Raji (cell line): ENCODE results near the gene CXCL9.

Source experiments
- POLR2A ChIP-seq: IDR thresholded peaks from 2 replicates; pipeline ENCODE4 v1.6.1; 2011; ENCODE audit warnings: low read depth, low read length, control low read depth; ENCODE audit not compliant: insufficient read depth

Gene CXCL9

DNA sequence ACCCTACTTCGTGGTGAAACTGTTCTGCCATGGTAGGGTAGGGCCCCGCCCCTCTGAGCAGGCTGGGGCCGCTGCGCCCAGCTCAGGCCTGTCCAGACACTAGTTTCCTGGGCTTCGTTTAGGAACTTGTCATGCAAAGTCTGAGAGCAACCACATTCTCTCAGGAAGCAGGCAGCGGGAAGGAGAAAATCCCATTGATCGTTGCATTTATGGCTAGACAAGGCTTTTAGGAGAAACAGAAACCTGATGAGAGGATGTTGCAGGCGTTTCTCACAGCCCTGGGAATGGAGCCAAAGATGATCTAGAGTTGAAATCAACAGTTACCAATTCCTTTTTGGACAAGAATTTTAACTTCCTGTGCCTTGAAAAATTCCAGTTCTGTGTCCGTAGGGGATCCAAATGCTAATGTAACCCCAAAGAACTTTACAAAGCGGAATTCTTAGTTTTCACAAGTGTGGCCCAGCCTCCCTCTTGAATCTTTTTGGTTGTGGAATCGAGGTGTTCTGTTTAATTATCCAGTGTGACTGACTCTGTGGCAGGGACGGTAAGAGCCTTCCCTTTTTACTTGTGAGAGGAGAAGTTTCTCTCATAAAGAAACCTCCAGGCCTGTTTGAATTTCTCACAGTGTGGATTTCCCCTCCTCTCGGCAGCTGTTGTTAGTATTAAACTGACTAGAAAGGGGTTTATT lies 4.5 kb upstream of the CXCL9 start:
- no peak for TF ChIP-seq POLR2A

DNA sequence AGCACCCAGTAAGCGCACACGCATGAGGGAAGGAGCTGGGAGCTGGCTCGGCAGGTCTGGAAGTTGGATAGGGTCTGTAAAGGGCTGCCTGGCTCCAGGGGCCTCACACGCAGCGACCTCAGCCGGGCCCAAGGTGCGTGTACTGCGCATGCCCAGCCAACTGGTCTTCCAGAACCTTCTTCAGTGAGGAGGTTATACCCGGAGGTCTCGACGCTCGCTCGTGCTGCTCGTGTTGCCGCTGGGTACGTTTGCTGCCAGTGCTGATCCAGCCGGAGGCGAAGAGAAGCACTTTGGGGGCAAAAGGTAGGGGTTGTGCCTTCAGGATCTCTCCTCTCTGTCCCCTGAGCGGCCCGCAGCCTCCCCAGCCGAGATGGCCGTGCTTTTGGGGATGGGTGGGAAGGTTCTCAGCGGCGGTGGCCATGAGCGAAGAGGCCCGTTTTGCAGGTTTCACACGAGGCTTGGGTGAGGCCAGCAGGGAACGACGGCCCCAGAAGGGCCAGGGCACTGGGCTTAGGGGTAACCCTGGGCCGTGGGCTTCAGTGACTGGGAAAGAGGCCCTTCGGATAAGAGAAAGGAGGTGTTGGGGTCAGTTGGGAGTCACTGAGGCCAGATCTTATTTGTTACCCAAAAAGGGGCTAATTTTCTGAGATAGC lies 3.8 kb upstream of the CXCL9 start:
- TF ChIP-seq POLR2A: no peak

DNA sequence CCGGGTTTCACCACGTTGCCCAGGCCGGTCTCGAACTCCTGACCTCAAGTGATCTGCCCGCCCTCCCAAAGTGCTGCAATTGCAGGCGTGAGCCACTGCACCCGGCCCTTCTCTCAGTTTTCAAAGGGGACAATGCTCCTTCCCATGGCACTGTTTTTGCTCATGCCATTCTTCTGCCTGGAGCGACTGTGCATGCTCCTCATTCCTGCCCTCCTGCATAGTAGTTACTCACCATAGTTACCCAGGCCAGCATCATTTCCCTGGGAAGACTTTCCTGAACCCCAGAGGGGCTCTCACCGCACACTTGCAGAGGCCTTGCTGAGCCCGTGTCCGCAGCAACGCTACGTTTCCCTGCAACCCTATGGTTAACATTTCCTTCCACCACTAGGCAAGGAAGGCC lies 3.3 kb upstream of the CXCL9 start:
- TF ChIP-seq POLR2A: no peak

DNA sequence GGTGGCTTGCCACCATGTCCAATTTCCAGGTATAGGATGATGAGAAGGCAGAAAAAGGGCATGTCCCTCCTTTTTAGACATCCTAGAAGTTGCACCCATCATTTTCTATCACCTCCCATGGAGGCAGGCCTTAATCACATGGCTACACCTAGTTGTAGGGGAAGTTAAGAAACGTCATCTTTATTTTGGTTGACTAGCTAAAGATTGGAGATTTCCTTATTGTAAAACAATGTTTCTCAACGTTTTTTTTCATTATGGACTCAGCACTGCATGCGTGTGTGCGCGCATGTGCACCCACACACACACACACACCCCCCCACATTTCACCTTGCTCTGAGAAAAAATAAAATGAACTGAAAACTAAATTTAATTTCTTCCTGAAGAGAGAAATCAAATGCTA lies 2.0 kb upstream of the CXCL9 start:
- no peak for TF ChIP-seq POLR2A

DNA sequence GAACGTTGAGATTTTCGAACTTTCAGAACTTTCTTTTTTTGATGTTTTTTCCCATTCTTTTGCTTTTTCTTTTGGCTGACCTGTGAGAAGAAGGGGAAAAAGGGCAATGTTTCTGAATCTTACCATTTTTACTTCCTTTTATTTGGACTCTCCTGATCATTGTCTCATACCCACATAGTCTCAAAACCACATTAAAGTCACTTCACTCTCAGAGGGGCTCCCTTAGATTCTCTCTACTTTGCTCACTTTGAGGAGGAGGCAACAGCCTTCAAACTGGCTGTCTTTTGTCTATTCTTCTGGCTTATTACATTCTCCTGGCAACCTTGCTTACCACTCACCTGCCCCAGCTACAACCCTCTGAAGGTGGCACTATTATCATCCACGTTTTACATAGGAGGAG lies 3.7 kb downstream of the CXCL9 start:
- no peak for TF ChIP-seq POLR2A

DNA sequence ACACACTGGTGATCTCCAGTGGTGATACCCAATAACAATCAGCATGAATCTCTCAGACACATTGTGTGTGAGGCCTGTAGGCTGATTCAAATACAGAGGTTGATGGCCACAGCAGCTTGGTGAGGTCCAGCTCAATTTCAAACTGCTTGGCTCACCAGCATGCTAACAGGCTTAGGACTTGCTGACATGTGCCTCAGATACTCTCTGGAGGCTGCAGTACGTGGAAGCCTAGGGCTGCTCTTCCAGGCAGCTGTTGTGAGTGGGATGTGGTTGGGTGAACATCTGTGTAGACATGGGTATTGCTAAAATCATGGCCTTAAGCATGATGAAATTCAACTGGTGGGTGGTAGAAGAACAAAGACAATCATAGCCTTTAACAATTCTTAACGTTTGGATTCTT lies 4.3 kb downstream of the CXCL9 start:
- no peak for TF ChIP-seq POLR2A

DNA sequence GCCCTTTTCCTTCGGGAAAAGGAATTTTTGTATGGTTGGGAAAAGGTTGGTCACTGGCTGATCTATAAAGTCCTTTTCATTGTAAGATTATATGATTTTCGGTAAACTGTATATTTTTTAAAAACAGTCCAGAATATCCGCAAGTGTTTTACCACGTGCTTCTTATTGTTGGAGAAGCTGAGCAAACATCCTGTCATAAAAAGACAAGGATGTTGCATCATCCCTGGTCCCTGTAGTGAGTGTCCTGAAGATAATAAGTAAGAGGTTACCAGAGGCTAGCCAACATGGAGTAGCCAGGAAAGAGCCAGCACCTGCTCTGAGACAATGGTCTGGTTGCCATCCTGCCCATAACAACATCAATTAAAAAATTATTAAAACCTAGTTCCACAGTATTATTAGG lies 5.1 kb downstream of the CXCL9 start:
- TF ChIP-seq POLR2A: no peak

DNA sequence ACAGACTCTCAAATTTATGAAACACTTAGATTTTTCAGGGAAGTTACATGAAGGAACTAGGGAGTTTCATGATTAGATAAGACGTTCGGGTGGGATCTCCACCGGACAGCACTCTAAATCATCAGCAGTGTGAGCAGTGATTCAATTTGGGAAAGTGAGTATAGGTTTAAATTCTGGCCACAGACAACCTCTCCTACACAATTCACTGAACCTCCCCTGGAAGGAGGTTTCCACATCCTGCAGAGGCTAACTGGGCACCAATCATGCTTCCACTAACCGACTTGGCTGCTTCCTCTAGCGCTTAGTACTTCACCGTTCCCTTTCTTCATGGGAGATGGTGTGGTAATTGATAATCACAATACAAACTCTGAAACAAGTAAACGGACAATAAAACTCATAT lies 5.6 kb downstream of the CXCL9 start:
- no peak for TF ChIP-seq POLR2A

DNA sequence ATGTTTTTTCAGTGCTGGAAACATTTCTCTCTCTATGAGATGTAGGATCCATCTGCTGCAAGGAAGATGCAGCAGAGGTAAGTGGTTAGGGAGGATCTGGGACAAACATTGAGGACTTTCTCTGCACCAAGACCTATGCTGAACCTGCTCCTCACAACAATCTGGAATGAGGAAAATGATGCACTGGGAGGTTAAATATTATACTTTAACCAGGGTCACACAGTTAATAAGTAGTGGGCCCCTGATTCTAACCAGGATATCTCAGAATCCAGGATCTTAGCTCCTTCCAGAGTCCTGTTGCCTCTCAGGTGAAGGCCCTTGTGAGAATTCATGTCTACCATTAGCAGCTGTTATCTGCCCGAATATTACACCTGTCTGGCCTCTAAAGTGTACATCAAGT lies 7.0 kb downstream of the CXCL9 start:
- TF ChIP-seq POLR2A: no peak

DNA sequence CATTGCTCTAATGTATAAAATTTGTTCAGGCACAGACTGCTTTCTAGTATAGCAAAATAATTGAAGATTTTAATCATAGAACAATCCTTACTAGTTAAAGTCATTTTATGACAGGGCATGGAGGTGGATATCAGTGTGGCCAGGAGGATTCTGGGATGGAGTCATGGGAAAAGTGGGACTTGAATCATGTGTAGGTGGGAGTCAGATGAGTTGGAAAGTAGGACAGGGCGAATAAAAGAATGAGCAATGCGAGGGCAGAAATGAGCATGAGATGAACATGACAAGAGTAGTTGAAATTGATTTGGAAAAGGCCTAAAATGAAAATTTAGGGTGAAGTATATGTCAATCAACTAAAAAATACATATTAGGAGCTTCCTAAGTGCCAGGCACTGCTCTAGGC lies 9.4 kb downstream of the CXCL9 start:
- no peak for TF ChIP-seq POLR2A

DNA sequence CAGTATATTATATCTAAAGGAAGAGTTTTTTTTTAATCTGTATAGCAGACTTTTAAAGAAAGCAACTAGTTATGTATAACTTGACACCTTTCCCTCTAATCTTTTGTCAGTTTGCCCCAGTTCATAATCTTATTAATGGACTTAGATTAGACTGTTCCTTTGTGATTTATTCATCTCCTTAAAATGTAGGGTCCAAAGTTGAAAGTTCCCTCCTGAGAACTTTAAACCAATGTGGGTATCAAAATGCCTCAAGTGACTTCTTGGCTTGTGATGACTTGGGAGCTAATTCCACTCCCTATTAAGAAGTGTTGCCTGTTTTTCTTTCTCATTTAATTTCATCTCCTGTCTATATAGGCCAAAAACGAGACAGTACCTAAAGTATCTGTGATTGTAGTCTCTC lies 10.2 kb downstream of the CXCL9 start:
- TF ChIP-seq POLR2A: no peak

DNA sequence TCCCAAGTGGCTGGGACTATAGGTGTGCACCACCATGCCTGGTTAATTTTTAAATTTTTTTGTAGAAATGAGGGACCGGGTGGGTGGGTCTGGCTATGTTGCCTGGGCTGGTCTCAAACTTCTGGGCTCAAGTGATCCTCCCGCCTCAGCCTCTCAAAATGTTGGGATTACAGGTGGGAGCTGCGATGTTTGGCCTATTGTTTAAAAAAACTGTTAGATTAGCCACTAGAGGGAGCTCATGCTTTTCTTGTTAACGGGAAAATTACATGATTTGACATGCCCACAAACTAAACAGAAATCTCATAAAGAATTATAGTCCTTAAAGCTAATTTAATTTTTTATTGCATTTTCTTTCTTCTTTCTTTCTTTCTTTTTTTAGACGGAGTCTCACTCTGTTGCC lies 11.6 kb downstream of the CXCL9 start:
- TF ChIP-seq POLR2A: no peak

DNA sequence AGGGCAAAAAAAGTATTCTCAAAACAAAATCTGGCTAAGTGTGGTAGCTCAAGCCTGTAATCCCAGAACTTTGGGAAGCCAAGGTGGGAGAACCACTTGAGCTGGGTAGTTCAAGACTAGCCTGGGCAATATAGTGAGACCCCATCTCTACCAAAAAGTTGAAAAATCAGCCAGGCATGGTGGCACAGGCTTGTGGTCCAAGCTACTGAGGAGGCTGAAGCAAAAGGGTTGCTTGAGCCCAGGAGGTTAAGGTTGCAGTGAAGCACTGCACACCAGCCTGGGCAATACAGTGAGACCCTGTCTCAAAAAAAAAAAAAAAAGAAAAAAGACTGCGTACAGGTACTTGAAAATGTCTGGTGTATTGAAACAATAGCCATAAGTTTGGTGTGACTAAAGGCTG lies 14.8 kb downstream of the CXCL9 start:
- TF ChIP-seq POLR2A: no peak

DNA sequence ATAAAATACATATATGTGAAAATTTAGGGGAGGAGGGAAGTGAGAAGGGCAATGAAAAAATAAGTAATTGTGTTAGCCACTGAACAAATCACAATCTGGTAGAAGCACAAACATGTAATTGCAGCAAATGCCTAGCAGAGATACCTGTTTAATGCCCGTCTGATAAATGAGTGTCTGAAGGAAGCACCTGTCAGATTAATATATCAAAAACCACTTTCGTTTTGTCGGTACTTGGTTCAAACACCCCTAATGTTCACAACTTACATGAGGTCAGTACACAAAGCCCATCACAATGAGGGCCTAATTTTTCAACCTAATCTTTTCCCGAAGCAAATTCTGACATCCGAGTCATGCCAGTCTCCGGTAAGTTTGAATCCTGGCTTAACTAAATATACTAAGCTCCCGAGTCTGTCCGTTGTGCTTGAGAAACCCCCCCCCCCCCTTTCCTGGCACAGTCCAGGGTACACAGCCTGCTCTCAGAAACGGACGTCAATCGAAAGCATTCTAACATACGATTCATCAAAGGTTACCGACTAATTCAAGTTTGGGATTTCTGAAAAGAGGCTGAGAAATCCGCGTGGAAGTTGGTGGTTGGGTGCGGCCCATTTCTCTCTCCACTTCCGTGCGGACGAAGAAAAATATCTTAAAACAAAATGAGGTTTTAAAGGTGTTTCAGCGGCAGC lies 17.3 kb downstream of the CXCL9 start:
- TF ChIP-seq POLR2A: no peak

DNA sequence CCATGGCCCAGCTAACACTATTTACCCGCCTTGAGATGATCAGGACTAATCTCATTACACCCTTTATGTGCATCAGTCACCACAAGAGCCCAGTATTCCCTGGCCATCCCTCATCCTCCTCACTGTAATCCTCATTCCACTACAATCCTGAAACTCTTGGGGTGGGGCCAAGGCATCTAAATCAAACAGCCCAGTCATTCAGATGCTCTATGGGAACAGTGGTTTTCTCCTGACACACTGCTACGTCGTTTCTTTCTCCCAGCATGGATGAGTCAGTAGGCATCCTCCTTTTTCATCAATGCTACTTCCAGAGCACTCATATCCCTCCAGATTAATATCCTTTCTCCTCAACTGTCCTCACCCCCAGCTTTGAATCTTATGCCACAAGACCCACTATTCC lies 22.2 kb downstream of the CXCL9 start:
- no peak for TF ChIP-seq POLR2A

DNA sequence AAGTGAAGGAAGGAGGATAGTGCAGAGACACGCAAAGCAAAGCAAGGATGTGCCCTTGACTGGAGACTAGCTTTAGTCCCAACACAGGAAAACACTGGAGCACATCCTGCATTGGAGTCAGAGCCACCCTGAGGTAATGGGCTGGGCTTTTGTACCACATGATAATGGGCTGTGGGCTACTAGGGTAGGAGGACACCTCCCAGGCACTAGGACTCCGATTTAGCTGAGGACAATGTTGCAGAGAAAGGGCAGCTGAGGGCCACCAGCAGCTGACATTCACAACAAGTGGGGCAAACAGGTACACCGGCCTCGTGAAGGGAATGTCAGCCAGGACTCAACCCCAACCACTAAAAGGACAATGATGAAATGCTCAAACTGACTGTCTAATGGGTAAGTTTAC lies 26.7 kb downstream of the CXCL9 start:
- TF ChIP-seq POLR2A: no peak

DNA sequence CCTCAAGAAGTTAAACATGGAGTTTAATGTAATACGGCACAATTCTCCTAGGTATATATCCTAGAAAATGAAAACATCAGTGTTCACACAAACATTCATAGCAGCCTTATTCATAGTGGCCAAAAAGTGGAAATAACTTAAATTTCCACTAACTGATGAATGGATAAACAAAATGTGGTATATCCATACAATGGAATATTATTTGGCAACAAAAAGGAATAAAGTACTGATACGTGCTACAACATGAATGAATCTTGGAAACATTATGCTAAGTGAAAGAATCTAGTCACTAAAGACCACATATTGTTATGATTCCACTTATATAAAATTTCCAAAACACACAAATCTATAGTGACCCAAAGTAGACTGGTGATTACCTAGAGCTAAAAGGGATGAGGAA lies 31.1 kb downstream of the CXCL9 start:
- no peak for TF ChIP-seq POLR2A

DNA sequence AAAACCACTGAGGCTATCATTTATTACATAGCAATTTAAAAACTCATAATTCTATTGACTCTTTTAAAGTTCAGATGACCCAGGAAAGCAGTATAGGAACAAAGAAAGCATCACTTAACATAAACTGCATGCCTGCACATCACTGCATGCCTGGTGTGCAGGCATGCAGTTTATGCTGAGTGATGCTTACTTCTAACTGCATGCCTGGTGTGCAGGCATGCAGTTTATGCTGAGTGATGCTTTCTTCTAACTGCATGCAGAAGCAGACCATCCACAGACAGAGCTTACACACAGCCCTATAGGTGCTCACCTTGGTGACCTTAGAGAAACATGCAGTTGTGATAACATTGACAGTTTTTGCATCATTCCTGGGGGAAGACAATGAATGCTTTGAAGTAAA lies 33.5 kb downstream of the CXCL9 start:
- TF ChIP-seq POLR2A: no peak
